Liver (tissue), 9 donors: ENCODE results near the gene IL1RAP. TPM values are rescaled to one million over a fixed set of nuclear protein-coding genes. Genes with fewer than 3 reads are reported as not detected.

ENCODE experiments used
- DNase-seq: peaks from one replicate; pipeline ENCODE4 v3.0.0-alpha.2; 2017; ENCODE audit warnings: low spot score
- H3K27ac ChIP-seq, 2 donors: one replicate each; pipeline ENCODE4 v1.7.0; 2013; ENCODE audit warnings: inconsistent platforms in 2 of 2, low read length in 2 of 2, control low read depth in 1 of 2, low read depth in 1 of 2, mild to moderate bottlenecking in 1 of 2
- H3K27me3 ChIP-seq, 4 donors: one replicate each; pipeline versions ENCODE4 v1.6.1 to v1.7.0; 2013; ENCODE audit warnings: low read length in 3 of 4, inconsistent platforms in 1 of 4, mild to moderate bottlenecking in 1 of 4, moderate library complexity in 1 of 4; ENCODE audit not compliant: control insufficient read depth in 4 of 4, insufficient read depth in 4 of 4
- H3K36me3 ChIP-seq, 4 donors: one replicate each; pipeline versions ENCODE4 v1.6.1 to v1.7.0; 2013; ENCODE audit warnings: low read length in 3 of 4, mild to moderate bottlenecking in 3 of 4, low read depth in 1 of 4, moderate library complexity in 1 of 4; ENCODE audit not compliant: control insufficient read depth in 4 of 4, insufficient read depth in 3 of 4
- H3K4me1 ChIP-seq, 4 donors: one replicate each; pipeline versions ENCODE4 v1.6.1 to v1.7.0; 2013; ENCODE audit warnings: low read length in 3 of 4, mild to moderate bottlenecking in 3 of 4, moderate library complexity in 1 of 4; ENCODE audit not compliant: control insufficient read depth in 4 of 4, insufficient read depth in 4 of 4
- H3K4me3 ChIP-seq, 3 donors: one replicate each; pipeline versions ENCODE4 v1.6.1 to v1.7.0; 2013; ENCODE audit warnings: low read length in 3 of 3, control low read depth in 1 of 3, low read depth in 1 of 3, mild to moderate bottlenecking in 1 of 3
- H3K9ac ChIP-seq, 2 donors: one replicate each; pipeline ENCODE4 v1.7.0; 2013; ENCODE audit warnings: low read length in 2 of 2, mild to moderate bottlenecking in 2 of 2, moderate library complexity in 2 of 2, control low read depth in 1 of 2, low read depth in 1 of 2
- H3K9me3 ChIP-seq, 4 donors: one replicate each; pipeline versions ENCODE4 v1.6.1 to v1.7.0; 2013; ENCODE audit warnings: low read length in 3 of 4; ENCODE audit not compliant: control insufficient read depth in 4 of 4
- EGR1 ChIP-seq, 2 donors: IDR thresholded peaks; 2 replicates each; pipeline ENCODE4 v1.6.1; 2016 to 2018; ENCODE audit warnings: antibody characterized with exemption in 2 of 2, low read depth in 2 of 2
- FOXA1 ChIP-seq: IDR thresholded peaks from 2 replicates; pipeline ENCODE4 v1.6.1; 2016; ENCODE audit warnings: antibody characterized with exemption
- FOXA2 ChIP-seq: IDR thresholded peaks from 2 replicates; pipeline ENCODE4 v1.6.1; 2016; ENCODE audit warnings: antibody characterized with exemption
- GABPA ChIP-seq, 2 donors: IDR thresholded peaks in 1 of 2; conservative IDR thresholded peaks in 1 of 2; 2 replicates each; pipeline ENCODE4 v1.6.1; 2016; ENCODE audit warnings: antibody characterized with exemption in 2 of 2, mild to moderate bottlenecking in 1 of 2, moderate library complexity in 1 of 2
- HNF4A ChIP-seq, 2 donors: conservative IDR thresholded peaks; 2 replicates each; pipeline ENCODE4 v1.6.1; 2016; ENCODE audit warnings: antibody characterized with exemption in 2 of 2, mild to moderate bottlenecking in 2 of 2
- HNF4G ChIP-seq: IDR thresholded peaks from 2 replicates; pipeline ENCODE4 v1.6.1; 2016; ENCODE audit warnings: antibody characterized with exemption
- JUND ChIP-seq, 2 donors: IDR thresholded peaks; 2 replicates each; pipeline ENCODE4 v1.6.1; 2016; ENCODE audit warnings: antibody characterized with exemption in 2 of 2
- RAD21 ChIP-seq, 2 donors: IDR thresholded peaks; 2 replicates each; pipeline ENCODE4 v1.6.1; 2016; ENCODE audit warnings: antibody characterized with exemption in 2 of 2, mild to moderate bottlenecking in 2 of 2
- RXRA ChIP-seq, 2 donors: IDR thresholded peaks; 2 replicates each; pipeline ENCODE4 v1.6.1; 2017 to 2018; ENCODE audit warnings: antibody characterized with exemption in 2 of 2, mild to moderate bottlenecking in 1 of 2
- SP1 ChIP-seq: IDR thresholded peaks from 2 replicates; pipeline ENCODE4 v1.6.1; 2018; ENCODE audit warnings: antibody characterized with exemption, mild to moderate bottlenecking
- TAF1 ChIP-seq: conservative IDR thresholded peaks from 2 replicates; pipeline ENCODE4 v1.6.1; 2016; ENCODE audit warnings: antibody characterized with exemption, mild to moderate bottlenecking
- YY1 ChIP-seq: IDR thresholded peaks from 2 replicates; pipeline ENCODE4 v1.6.1; 2016; ENCODE audit warnings: antibody characterized with exemption, mild to moderate bottlenecking
- WGBS: extraction: QIAGEN DNeasy Blood & Tissue Kit; methylation state at CpG from one replicate; pipeline ENCODE4 v1.1.7; 2013; 5-methylcytosine and 5-hydroxymethylcytosine counted together
- polyA plus RNA-seq, 2 donors: library from polyadenylated mRNA; stranded (reverse) in 1 of 2; unstranded in 1 of 2; fragments of 200-250 nt in 1 of 2; fragments of >200 nt in 1 of 2; fragmentation: Nextera tagmentation in 1 of 2; extraction: Ambion mirVana in 1 of 2; gene quantifications; one replicate each; pipeline versions ENCODE4 v1.2.1 to v1.2.3, GENCODE V29; 2013 to 2015
- total RNA-seq, 2 donors: library from RNA; depleted of rRNA; stranded (reverse); fragments of >200 nt; gene quantifications; one replicate each; pipeline ENCODE4 v1.2.3, GENCODE V29; 2014
- TF ChIP-seq, protein P1 (sequence below): fragments of 150-350 bp; IDR thresholded peaks from 2 replicates; pipeline ENCODE4 v1.5.1; 2017; ENCODE audit warnings: improper control_type of control experiment, low read depth, low read length; ENCODE audit not compliant: missing input control
- TF ChIP-seq, protein P2 (sequence below): IDR thresholded peaks from 2 replicates; pipeline ENCODE4 v1.6.1; 2016; ENCODE audit warnings: antibody characterized with exemption
- TF ChIP-seq, protein P3 (sequence below): IDR thresholded peaks from 2 replicates; pipeline ENCODE4 v1.6.1; 2016; ENCODE audit warnings: antibody characterized with exemption, mild to moderate bottlenecking
- TF ChIP-seq, protein P4 (sequence below): IDR thresholded peaks from 2 replicates; pipeline ENCODE4 v1.6.1; 2016; ENCODE audit warnings: antibody characterized with exemption
- TF ChIP-seq, protein P5 (sequence below): IDR thresholded peaks from 2 replicates; pipeline ENCODE4 v1.6.1; 2016; ENCODE audit warnings: antibody characterized with exemption
- donor health status: healthy.
- donor health status: healthy.
- donor health status: healthy.
- donor health status: healthy.
- donor health status: healthy.

The IL1RAP gene
- total and polyA plus RNA-seq, 4 donors = 53.7 to 230 (median 71.6) TPM

DNA sequence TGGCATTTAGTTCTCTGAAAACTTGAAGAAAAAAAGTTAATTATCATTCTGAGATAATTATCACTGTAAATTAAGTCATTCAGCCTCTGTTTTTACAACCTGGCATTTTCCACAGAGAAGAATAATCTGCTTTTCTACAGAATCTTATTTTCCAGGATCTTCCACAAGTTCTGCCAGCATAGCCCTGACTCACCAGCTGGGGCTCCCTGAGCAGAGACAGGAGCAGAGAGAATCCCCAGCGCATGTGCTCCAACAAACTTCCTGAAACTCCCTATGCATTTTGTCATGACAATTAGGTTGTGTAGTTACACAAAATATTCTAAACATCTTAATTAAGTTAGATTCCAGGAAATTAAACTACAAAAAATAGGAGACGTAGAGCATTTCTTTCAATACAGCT is 32.1 kb upstream of the IL1RAP start:
- Histone ChIP-seq H3K4me3 (no peak overlapping the region), H3K4me1 (no peaks in the 10 kb centered on the region), H3K36me3 (no peaks in the 10 kb centered on the region), H3K27me3 (no peaks in the 10 kb centered on the region), H3K27ac (no peak overlapping the region), H3K9me3 (no peaks in the 10 kb centered on the region), H3K9ac (no peak overlapping the region)
- 94% methylated on average over 2 of the region's 2 CpGs for WGBS
- TF ChIP-seq JUND (IDR thresholded peaks at IDR 0.05) = no peak
- TF ChIP-seq, protein P1, sequence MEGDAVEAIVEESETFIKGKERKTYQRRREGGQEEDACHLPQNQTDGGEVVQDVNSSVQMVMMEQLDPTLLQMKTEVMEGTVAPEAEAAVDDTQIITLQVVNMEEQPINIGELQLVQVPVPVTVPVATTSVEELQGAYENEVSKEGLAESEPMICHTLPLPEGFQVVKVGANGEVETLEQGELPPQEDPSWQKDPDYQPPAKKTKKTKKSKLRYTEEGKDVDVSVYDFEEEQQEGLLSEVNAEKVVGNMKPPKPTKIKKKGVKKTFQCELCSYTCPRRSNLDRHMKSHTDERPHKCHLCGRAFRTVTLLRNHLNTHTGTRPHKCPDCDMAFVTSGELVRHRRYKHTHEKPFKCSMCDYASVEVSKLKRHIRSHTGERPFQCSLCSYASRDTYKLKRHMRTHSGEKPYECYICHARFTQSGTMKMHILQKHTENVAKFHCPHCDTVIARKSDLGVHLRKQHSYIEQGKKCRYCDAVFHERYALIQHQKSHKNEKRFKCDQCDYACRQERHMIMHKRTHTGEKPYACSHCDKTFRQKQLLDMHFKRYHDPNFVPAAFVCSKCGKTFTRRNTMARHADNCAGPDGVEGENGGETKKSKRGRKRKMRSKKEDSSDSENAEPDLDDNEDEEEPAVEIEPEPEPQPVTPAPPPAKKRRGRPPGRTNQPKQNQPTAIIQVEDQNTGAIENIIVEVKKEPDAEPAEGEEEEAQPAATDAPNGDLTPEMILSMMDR = no peak
- no peak for TF ChIP-seq HNF4G
- DNase-seq = no peak

DNA sequence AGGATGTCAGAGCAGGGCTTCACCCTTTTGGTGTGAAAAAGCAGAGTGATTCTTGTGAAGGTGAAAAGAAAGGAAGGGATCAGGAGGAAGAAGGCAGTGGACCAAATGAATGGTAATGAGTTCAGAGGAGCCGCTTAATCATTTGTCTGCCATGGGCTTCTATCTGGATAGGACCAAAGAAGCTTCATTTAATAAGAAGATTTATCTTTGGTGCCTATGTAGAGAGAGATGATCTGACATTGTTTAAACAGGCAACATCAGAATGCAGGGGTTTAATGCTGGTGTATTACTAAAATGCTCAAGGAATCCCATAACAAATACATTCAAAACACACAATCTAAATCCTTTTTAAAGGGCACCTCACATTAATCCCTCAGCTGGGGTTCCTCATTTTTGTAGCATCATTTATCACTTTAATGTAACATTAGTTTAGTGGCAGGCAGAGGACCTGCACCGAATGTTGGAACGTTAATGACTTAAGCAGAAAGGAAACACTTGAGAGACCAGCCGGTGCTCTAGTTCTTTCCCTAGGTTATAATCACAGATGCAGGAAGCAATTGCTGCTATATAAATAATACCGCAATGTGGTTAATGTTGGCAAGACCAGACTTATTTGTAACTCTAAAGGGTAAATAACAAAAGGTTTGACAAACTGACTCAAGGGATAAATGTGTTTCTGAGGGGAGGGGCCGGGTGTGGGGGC is 27.9 kb upstream of the IL1RAP start:
- no peak overlapping the region for H3K9ac ChIP-seq
- no peaks in the 10 kb centered on the region for H3K36me3 ChIP-seq
- H3K27ac ChIP-seq = no peak overlapping the region
- no peaks in the 10 kb centered on the region for H3K4me1 ChIP-seq
- DNase-seq = no peak
- no peaks in the 10 kb centered on the region for H3K9me3 ChIP-seq
- TF ChIP-seq, protein P2, sequence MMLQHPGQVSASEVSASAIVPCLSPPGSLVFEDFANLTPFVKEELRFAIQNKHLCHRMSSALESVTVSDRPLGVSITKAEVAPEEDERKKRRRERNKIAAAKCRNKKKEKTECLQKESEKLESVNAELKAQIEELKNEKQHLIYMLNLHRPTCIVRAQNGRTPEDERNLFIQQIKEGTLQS = no peak
- TF ChIP-seq, protein P3, sequence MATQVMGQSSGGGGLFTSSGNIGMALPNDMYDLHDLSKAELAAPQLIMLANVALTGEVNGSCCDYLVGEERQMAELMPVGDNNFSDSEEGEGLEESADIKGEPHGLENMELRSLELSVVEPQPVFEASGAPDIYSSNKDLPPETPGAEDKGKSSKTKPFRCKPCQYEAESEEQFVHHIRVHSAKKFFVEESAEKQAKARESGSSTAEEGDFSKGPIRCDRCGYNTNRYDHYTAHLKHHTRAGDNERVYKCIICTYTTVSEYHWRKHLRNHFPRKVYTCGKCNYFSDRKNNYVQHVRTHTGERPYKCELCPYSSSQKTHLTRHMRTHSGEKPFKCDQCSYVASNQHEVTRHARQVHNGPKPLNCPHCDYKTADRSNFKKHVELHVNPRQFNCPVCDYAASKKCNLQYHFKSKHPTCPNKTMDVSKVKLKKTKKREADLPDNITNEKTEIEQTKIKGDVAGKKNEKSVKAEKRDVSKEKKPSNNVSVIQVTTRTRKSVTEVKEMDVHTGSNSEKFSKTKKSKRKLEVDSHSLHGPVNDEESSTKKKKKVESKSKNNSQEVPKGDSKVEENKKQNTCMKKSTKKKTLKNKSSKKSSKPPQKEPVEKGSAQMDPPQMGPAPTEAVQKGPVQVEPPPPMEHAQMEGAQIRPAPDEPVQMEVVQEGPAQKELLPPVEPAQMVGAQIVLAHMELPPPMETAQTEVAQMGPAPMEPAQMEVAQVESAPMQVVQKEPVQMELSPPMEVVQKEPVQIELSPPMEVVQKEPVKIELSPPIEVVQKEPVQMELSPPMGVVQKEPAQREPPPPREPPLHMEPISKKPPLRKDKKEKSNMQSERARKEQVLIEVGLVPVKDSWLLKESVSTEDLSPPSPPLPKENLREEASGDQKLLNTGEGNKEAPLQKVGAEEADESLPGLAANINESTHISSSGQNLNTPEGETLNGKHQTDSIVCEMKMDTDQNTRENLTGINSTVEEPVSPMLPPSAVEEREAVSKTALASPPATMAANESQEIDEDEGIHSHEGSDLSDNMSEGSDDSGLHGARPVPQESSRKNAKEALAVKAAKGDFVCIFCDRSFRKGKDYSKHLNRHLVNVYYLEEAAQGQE = no peak
- TF ChIP-seq EGR1 (IDR thresholded peaks at IDR 0.05; ENCODE audit: low read depth in 2 of 2) (no peak), RXRA (IDR thresholded peaks at IDR 0.05) (no peak)
- WGBS = 57% methylated on average over 6 of the region's 6 CpGs
- no peak overlapping the region for H3K4me3 ChIP-seq
- H3K27me3 ChIP-seq = no peaks in the 10 kb centered on the region

DNA sequence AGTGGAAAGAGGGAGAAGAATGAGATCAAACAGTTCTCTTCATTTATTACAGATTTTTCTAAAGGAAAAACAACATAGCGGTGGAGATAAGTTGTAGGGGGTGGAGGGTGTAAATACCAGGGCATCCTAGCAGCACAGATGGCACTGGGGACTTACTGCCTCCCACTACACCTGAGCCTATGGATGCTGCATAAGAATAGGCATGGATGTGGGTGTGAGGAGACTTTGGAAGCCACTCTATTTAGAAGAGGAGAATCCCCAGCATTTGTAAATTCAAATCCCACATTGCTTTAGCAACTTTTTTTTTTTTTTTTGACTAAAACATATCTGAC is 27.4 kb upstream of the IL1RAP start:
- Histone ChIP-seq H3K4me1 (no peaks in the 10 kb centered on the region), H3K9me3 (no peaks in the 10 kb centered on the region), H3K36me3 (no peaks in the 10 kb centered on the region), H3K4me3 (no peak overlapping the region), H3K9ac (no peak overlapping the region), H3K27me3 (no peaks in the 10 kb centered on the region), H3K27ac (no peak overlapping the region)
- no peak for DNase-seq
- WGBS = 49% methylated on average over 1 of the region's 1 CpG
- TF ChIP-seq, protein P1 = no peak
- TF ChIP-seq, protein P2 = no peak
- TF ChIP-seq YY1 (no peak), HNF4G (no peak), FOXA2 (no peak), SP1 (no peak), EGR1 (IDR thresholded peaks at IDR 0.05; ENCODE audit: low read depth in 2 of 2) (no peak), RXRA (IDR thresholded peaks at IDR 0.05) (no peak), GABPA (IDR thresholded peaks at IDR 0.05 in 1 of 2, conservative IDR thresholded peaks at IDR 0.05 in 1 of 2) (no peak), JUND (IDR thresholded peaks at IDR 0.05) (no peak), TAF1 (no peak), FOXA1 (no peak), HNF4A (conservative IDR thresholded peaks at IDR 0.05) (no peak), RAD21 (IDR thresholded peaks at IDR 0.05) (no peak)
- TF ChIP-seq, protein P4, sequence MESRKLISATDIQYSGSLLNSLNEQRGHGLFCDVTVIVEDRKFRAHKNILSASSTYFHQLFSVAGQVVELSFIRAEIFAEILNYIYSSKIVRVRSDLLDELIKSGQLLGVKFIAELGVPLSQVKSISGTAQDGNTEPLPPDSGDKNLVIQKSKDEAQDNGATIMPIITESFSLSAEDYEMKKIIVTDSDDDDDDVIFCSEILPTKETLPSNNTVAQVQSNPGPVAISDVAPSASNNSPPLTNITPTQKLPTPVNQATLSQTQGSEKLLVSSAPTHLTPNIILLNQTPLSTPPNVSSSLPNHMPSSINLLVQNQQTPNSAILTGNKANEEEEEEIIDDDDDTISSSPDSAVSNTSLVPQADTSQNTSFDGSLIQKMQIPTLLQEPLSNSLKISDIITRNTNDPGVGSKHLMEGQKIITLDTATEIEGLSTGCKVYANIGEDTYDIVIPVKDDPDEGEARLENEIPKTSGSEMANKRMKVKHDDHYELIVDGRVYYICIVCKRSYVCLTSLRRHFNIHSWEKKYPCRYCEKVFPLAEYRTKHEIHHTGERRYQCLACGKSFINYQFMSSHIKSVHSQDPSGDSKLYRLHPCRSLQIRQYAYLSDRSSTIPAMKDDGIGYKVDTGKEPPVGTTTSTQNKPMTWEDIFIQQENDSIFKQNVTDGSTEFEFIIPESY = no peak
- TF ChIP-seq, protein P5, sequence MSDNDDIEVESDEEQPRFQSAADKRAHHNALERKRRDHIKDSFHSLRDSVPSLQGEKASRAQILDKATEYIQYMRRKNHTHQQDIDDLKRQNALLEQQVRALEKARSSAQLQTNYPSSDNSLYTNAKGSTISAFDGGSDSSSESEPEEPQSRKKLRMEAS = no peak
